ENCODE results near the gene DOCK10. TPM values are rescaled to one million over a fixed set of nuclear protein-coding genes. Genes with fewer than 3 reads are reported as not detected.
A peak's percentile ranks its signal among the peaks of the same experiment; 100 is the strongest.

Gene DOCK10
- total RNA-seq, 6 experiments from 2014 or later = 61.1 to 78.8 (median 75.8) TPM

GRCh38 chr2:224861266-224861665 lies 181.0 kb downstream of the DOCK10 start:
- Mint-ChIP-seq H3K27me3 (ENCODE audit: insufficient read depth) (no peaks in the 10 kb centered on the region; the same call in 1 of the 2 replicates), H3K4me3 (no peak overlapping the region), H3K36me3 (ENCODE audit: low read depth) (peaks cover 51% of the 10 kb centered on the region), H3K9me3 (no peaks in the 10 kb centered on the region), H3K4me1 (ENCODE audit: low read depth) (peaks cover 28% of the 10 kb centered on the region), H3K27ac (no peak overlapping the region; the same call in 1 of the 2 replicates)
- no peak for DNase-seq
- TF ChIP-seq CTCF (IDR thresholded peaks at IDR 0.05) = no peak

GRCh38 chr2:224860786-224861185 lies 181.5 kb downstream of the DOCK10 start:
- Mint-ChIP-seq H3K4me3 (no peak overlapping the region), H3K36me3 (ENCODE audit: low read depth) (peaks cover 46% of the 10 kb centered on the region), H3K4me1 (ENCODE audit: low read depth) (peaks cover 23% of the 10 kb centered on the region), H3K27me3 (ENCODE audit: insufficient read depth) (no peaks in the 10 kb centered on the region; the same call in 1 of the 2 replicates), H3K27ac (no peak overlapping the region), H3K9me3 (no peaks in the 10 kb centered on the region)
- TF ChIP-seq CTCF (IDR thresholded peaks at IDR 0.05) = no peak
- no peak for DNase-seq

GRCh38 chr2:224851811-224852210 lies 190.5 kb downstream of the DOCK10 start:
- TF ChIP-seq CTCF (IDR thresholded peaks at IDR 0.05) = no peak
- H3K27me3 Mint-ChIP-seq (ENCODE audit: insufficient read depth) = peaks cover 6% of the 10 kb centered on the region; the same call in 1 of the 2 replicates
- no peak overlapping the region for H3K27ac Mint-ChIP-seq
- H3K4me1 Mint-ChIP-seq (ENCODE audit: low read depth) = peaks cover 29% of the 10 kb centered on the region
- DNase-seq = no peak
- no peak overlapping the region for H3K4me3 Mint-ChIP-seq
- peaks cover 66% of the 10 kb centered on the region for H3K36me3 Mint-ChIP-seq (ENCODE audit: low read depth)
- H3K9me3 Mint-ChIP-seq = no peaks in the 10 kb centered on the region

- Mint-ChIP-seq H3K4me3 (no peak overlapping the region), H3K9me3 (no peaks in the 10 kb centered on the region), H3K27ac (peak overlapping the region; percentile 44), H3K36me3 (ENCODE audit: low read depth) (peaks cover 69% of the 10 kb centered on the region), H3K27me3 (ENCODE audit: insufficient read depth) (peaks cover 6% of the 10 kb centered on the region; the same call in 1 of the 2 replicates), H3K4me1 (ENCODE audit: low read depth) (peaks cover 29% of the 10 kb centered on the region)
- DNase-seq = peak; percentile 28
- TF ChIP-seq CTCF (IDR thresholded peaks at IDR 0.05) = no peak
Observed at GRCh38 chr2:224850081-224850480, 192.2 kb downstream of the DOCK10 start.

- no peak for DNase-seq
- Mint-ChIP-seq H3K4me3 (no peak overlapping the region), H3K27me3 (ENCODE audit: insufficient read depth) (peaks cover 6% of the 10 kb centered on the region; the same call in 1 of the 2 replicates), H3K9me3 (no peaks in the 10 kb centered on the region), H3K36me3 (ENCODE audit: low read depth) (peaks cover 77% of the 10 kb centered on the region), H3K4me1 (ENCODE audit: low read depth) (peaks cover 29% of the 10 kb centered on the region), H3K27ac (no peak overlapping the region)
- TF ChIP-seq CTCF (IDR thresholded peaks at IDR 0.05) = peak; percentile 16; the same call in 1 of the 2 replicates
Observed at GRCh38 chr2:224849264-224849663, 193.0 kb downstream of the DOCK10 start.
